Fibroblast of mammary gland (primary cell): ENCODE data around the gene LRP1B.
A peak's percentile ranks its signal among the peaks of the same experiment; 100 is the strongest.

Experiments used
- DNase-seq: peaks from one replicate; pipeline ENCODE4 v3.0.0-alpha.2; 2010; ENCODE audit warnings: low read depth
- H3K4me3 ChIP-seq: 2 replicates; pipeline ENCODE4 v1.5.1; 2011; ENCODE audit warnings: low read depth, mild to moderate bottlenecking, low read length, moderate library complexity; ENCODE audit not compliant: control insufficient read depth
- CTCF ChIP-seq: conservative IDR thresholded peaks from 2 replicates; pipeline ENCODE4 v1.5.1; 2011; ENCODE audit warnings: low read depth, low read length, inconsistent platforms; ENCODE audit not compliant: control insufficient read depth, insufficient read depth

LRP1B gene

GRCh38 chr2:141618457-141618856 is 512.4 kb downstream of the LRP1B start:
- no peak for TF ChIP-seq CTCF
- DNase-seq, result no peak
- no peak overlapping the region for H3K4me3 ChIP-seq

GRCh38 chr2:141611981-141612380 is 518.8 kb downstream of the LRP1B start:
- peak; percentile 60 for DNase-seq
- H3K4me3 ChIP-seq, result no peak overlapping the region
- TF ChIP-seq CTCF, result no peak

GRCh38 chr2:141611176-141611571 is 519.6 kb downstream of the LRP1B start:
- TF ChIP-seq CTCF, result no peak
- H3K4me3 ChIP-seq, result no peak overlapping the region
- no peak for DNase-seq

GRCh38 chr2:141610564-141611175 is 520.1 kb downstream of the LRP1B start:
- H3K4me3 ChIP-seq, result no peak overlapping the region
- no peak for TF ChIP-seq CTCF
- no peak for DNase-seq

- no peak for DNase-seq
- H3K4me3 ChIP-seq, result no peak overlapping the region
- no peak for TF ChIP-seq CTCF
These were observed 525.7 kb downstream of the LRP1B start for GRCh38 chr2:141605163-141605562.

GRCh38 chr2:141601511-141602152 is 529.2 kb downstream of the LRP1B start:
- H3K4me3 ChIP-seq, result no peak overlapping the region
- no peak for DNase-seq
- TF ChIP-seq CTCF, result no peak

- no peak for TF ChIP-seq CTCF
- no peak for DNase-seq
- H3K4me3 ChIP-seq, result no peak overlapping the region
These were observed 531.1 kb downstream of the LRP1B start for GRCh38 chr2:141599721-141600120.
